GM18519 (cell line): ENCODE results near the gene SEC22A.
"Not testable (repeated sequence)": the region's sequence is repeated elsewhere in the genome, so short reads cannot be mapped to it uniquely, and the experiment has no call there.

ENCODE experiments used
- ATAC-seq: cut with Tn5 transposase; IDR thresholded peaks from one replicate; pipeline ENCODE4 v1.9.1; 2021; ENCODE audit warnings: mild to moderate bottlenecking, moderate library complexity; ENCODE audit not compliant: unreplicated experiment, low FRiP score

The SEC22A gene

GRCh38 chr3:123169492-123169929, 32.2 kb upstream of the SEC22A start:
- no peak for ATAC-seq

- no peak for ATAC-seq
These were observed 31.8 kb upstream of the SEC22A start for GRCh38 chr3:123169930-123170329.

- ATAC-seq = no peak
These were observed 21.0 kb upstream of the SEC22A start for GRCh38 chr3:123180791-123181190.

GRCh38 chr3:123186695-123187094, 15.0 kb upstream of the SEC22A start:
- ATAC-seq = no peak

- ATAC-seq = no peak
These were observed 13.7 kb upstream of the SEC22A start for GRCh38 chr3:123188058-123188457.

- ATAC-seq = no peak
These were observed 8.2 kb upstream of the SEC22A start for GRCh38 chr3:123193448-123194101.

- ATAC-seq = no peak
These were observed 7.2 kb upstream of the SEC22A start for GRCh38 chr3:123194552-123194951.

GRCh38 chr3:123198372-123198771, 3.4 kb upstream of the SEC22A start:
- ATAC-seq = no peak

GRCh38 chr3:123201223-123201556, 553 bp upstream of the SEC22A start:
- ATAC-seq = no peak

GRCh38 chr3:123202451-123202850, 708 bp downstream of the SEC22A start:
- ATAC-seq = no peak

- ATAC-seq = no peak
These were observed 17.2 kb downstream of the SEC22A start for GRCh38 chr3:123218990-123219389.

GRCh38 chr3:123221369-123221768, 19.6 kb downstream of the SEC22A start:
- ATAC-seq = not testable (repeated sequence)

- no peak for ATAC-seq
These were observed 23.3 kb downstream of the SEC22A start for GRCh38 chr3:123225016-123225415.

GRCh38 chr3:123226549-123226948, 24.8 kb downstream of the SEC22A start:
- ATAC-seq = no peak

- no peak for ATAC-seq
These were observed 27.4 kb downstream of the SEC22A start for GRCh38 chr3:123229145-123229544.

GRCh38 chr3:123236902-123237301, 35.2 kb downstream of the SEC22A start:
- ATAC-seq = no peak

- not testable (repeated sequence) for ATAC-seq
These were observed 37.4 kb downstream of the SEC22A start for GRCh38 chr3:123239186-123239585.

GRCh38 chr3:123239756-123240155, 38.0 kb downstream of the SEC22A start:
- no peak for ATAC-seq

GRCh38 chr3:123244128-123244527, 42.4 kb downstream of the SEC22A start:
- no peak for ATAC-seq

GRCh38 chr3:123246866-123247265, 45.1 kb downstream of the SEC22A start:
- no peak for ATAC-seq

- ATAC-seq = no peak
These were observed 54.5 kb downstream of the SEC22A start for GRCh38 chr3:123256256-123256655.

- ATAC-seq = no peak
These were observed 56.6 kb downstream of the SEC22A start for GRCh38 chr3:123258359-123258758.
